Naive thymus-derived CD4-positive, alpha-beta T cell (primary cell): ENCODE results near the gene MAP4. TPM values are rescaled to one million over a fixed set of nuclear protein-coding genes. Genes with fewer than 3 reads are reported as not detected.

Experiments
- ATAC-seq: fragments of 150-1000 bp; cut with Tn5 transposase; 2 replicates; pipeline ENCODE4 v1.10.0; 2021; ENCODE audit warnings: mild to moderate bottlenecking, moderate library complexity
- CTCF ChIA-PET: fragments of 350-600 bp; sonication (Branson Sonifier 250); formaldehyde crosslinking; loops from one replicate; lab custom pipeline; 2021; ENCODE audit warnings: antibody characterized with exemption; lab: Charles Lee
- POLR2A ChIA-PET: fragments of 350-600 bp; sonication (Branson Sonifier 250); formaldehyde crosslinking; loops from one replicate; lab custom pipeline; 2021; ENCODE audit warnings: antibody characterized with exemption, inconsistent platforms; lab: Charles Lee
- DNase-seq, 9 donors: peaks; one replicate each; pipeline versions ENCODE4 v3.0.0 to v3.0.0-alpha.2; 2020 to 2022; ENCODE audit warnings: mixed read lengths in 1 of 9
- H3K27ac ChIP-seq: one replicate; pipeline ENCODE4 v1.7.0; 2013; ENCODE audit warnings: mild to moderate bottlenecking, low read depth, low read length, moderate library complexity
- H3K27me3 ChIP-seq, 2 donors: one replicate each; pipeline ENCODE4 v1.7.0; 2013; ENCODE audit warnings: low read length in 2 of 2, mild to moderate bottlenecking in 2 of 2, moderate library complexity in 2 of 2; ENCODE audit not compliant: control insufficient read depth in 2 of 2, insufficient read depth in 2 of 2
- H3K36me3 ChIP-seq, 3 experiments: 1 replicate in 2 of 3; 2 replicates in 1 of 3; pipeline ENCODE4 v1.7.0; 2013; ENCODE audit warnings: low read length in 3 of 3, mild to moderate bottlenecking in 3 of 3, moderate library complexity in 1 of 3; ENCODE audit not compliant: insufficient read depth in 3 of 3, control insufficient read depth in 2 of 3
- H3K4me1 ChIP-seq, 2 donors: one replicate each; pipeline ENCODE4 v1.7.0; 2013; ENCODE audit warnings: low read length in 2 of 2, mild to moderate bottlenecking in 2 of 2, moderate library complexity in 1 of 2; ENCODE audit not compliant: control insufficient read depth in 2 of 2, insufficient read depth in 2 of 2
- H3K4me3 ChIP-seq: 2 replicates; pipeline ENCODE4 v1.7.0; 2013; ENCODE audit warnings: mild to moderate bottlenecking, low read length
- H3K9me3 ChIP-seq, 3 experiments: 1 replicate in 2 of 3; 2 replicates in 1 of 3; pipeline ENCODE4 v1.7.0; 2013; ENCODE audit warnings: low read length in 3 of 3; ENCODE audit not compliant: control insufficient read depth in 2 of 3
- H3K27ac Mint-ChIP-seq, 9 donors: one replicate each; pipeline ENCODE4 v1.8.0; 2020 to 2022; ENCODE audit warnings: mixed read lengths in 9 of 9, mild to moderate bottlenecking in 8 of 9, moderate library complexity in 5 of 9, inconsistent platforms in 2 of 9
- H3K27me3 Mint-ChIP-seq, 5 donors: one replicate each; pipeline ENCODE4 v1.8.0; 2021 to 2022; ENCODE audit warnings: mixed read lengths in 5 of 5, mild to moderate bottlenecking in 1 of 5
- H3K36me3 Mint-ChIP-seq, 5 donors: one replicate each; pipeline ENCODE4 v1.8.0; 2020 to 2022; ENCODE audit warnings: mixed read lengths in 5 of 5, mild to moderate bottlenecking in 3 of 5, inconsistent platforms in 1 of 5
- H3K4me1 Mint-ChIP-seq, 7 donors: one replicate each; pipeline ENCODE4 v1.8.0; 2020 to 2022; ENCODE audit warnings: mixed read lengths in 7 of 7, mild to moderate bottlenecking in 3 of 7, inconsistent platforms in 1 of 7
- H3K4me3 Mint-ChIP-seq, 10 donors: one replicate each; pipeline ENCODE4 v1.8.0; 2020 to 2022; ENCODE audit warnings: mild to moderate bottlenecking in 10 of 10, mixed read lengths in 10 of 10, moderate library complexity in 6 of 10, inconsistent platforms in 2 of 10
- H3K9me3 Mint-ChIP-seq, 11 donors: one replicate each; pipeline ENCODE4 v1.8.0; 2020 to 2022; ENCODE audit warnings: mixed read lengths in 11 of 11, mild to moderate bottlenecking in 4 of 11, inconsistent platforms in 1 of 11, moderate library complexity in 1 of 11
- intact Hi-C, 2 donors: fragments of 100-400 bp; cut with micrococcal nuclease; formaldehyde crosslinking; loops; one replicate each; pipeline ENCODE4 v1.15.1; 2023
- polyA plus RNA-seq, 2 donors: library from polyadenylated mRNA; unstranded; fragments of 300-500 nt; fragmentation: Illumina TruSeq; gene quantifications; one replicate each; pipeline ENCODE4 v1.2.3, GENCODE V29; 2021
- total RNA-seq, 6 experiments: library from RNA in 5 of 6; stranded (reverse) in 5 of 6; gene quantifications; 1 replicate in 5 of 6; 2 replicates in 1 of 6; pipeline ENCODE4 v1.2.3 and lab custom pipeline; 2021 to 2026

Gene MAP4
- total and polyA plus RNA-seq, 7 experiments from 2014 or later = 12.0 to 116 (median 38.2) TPM

GRCh38 chr3:47870702-47871260 is 145.4 kb downstream of the MAP4 start:
- ChIA-PET CTCF (interaction anchor here (0.6 kb wide), 1 partner anchor 366 kb away, joined by 3 read pairs; no protein-coding TSS in a partner anchor), POLR2A (no interaction called here)
- H3K27ac ChIP-seq = no peak overlapping the region
- Mint-ChIP-seq H3K27me3 (no peaks in the 10 kb centered on the region), H3K4me3 (no peak overlapping the region), H3K36me3 (peaks cover 18 to 62% (median 24%) of the 10 kb centered on the region in 5 donors), H3K27ac (no peak overlapping the region), H3K4me1 (peaks cover 0 to 5% (median 0%) of the 10 kb centered on the region in 7 donors), H3K9me3 (no peaks in the 10 kb centered on the region)
- H3K4me3 ChIP-seq = no peak overlapping the region
- DNase-seq (no peak), ATAC-seq (no peak)
- H3K4me1 ChIP-seq = no peaks in the 10 kb centered on the region
- H3K36me3 ChIP-seq = peaks cover 4 to 53% (median 13%) of the 10 kb centered on the region in 3 experiments
- intact Hi-C loops = no loop called here
- H3K9me3 ChIP-seq = no peaks in the 10 kb centered on the region
- no peaks in the 10 kb centered on the region for H3K27me3 ChIP-seq

- no peak overlapping the region for H3K27ac ChIP-seq
- H3K9me3 ChIP-seq = no peaks in the 10 kb centered on the region
- no peak overlapping the region for H3K27ac Mint-ChIP-seq
- H3K4me3 ChIP-seq = no peak overlapping the region
- H3K4me1 Mint-ChIP-seq = peaks cover 0 to 5% (median 0%) of the 10 kb centered on the region in 7 donors
- H3K4me1 ChIP-seq = no peaks in the 10 kb centered on the region
- no peak overlapping the region for H3K4me3 Mint-ChIP-seq
- DNase-seq (no peak), ATAC-seq (no peak)
- peaks cover 4 to 59% (median 13%) of the 10 kb centered on the region in 3 experiments for H3K36me3 ChIP-seq
- peaks cover 17 to 61% (median 29%) of the 10 kb centered on the region in 5 donors for H3K36me3 Mint-ChIP-seq
- H3K27me3 Mint-ChIP-seq = no peaks in the 10 kb centered on the region
- CTCF ChIA-PET = no interaction called here
- intact Hi-C loops = no loop called here
- POLR2A ChIA-PET = no interaction called here
- H3K9me3 Mint-ChIP-seq = no peaks in the 10 kb centered on the region
- no peaks in the 10 kb centered on the region for H3K27me3 ChIP-seq
Measured at GRCh38 chr3:47870156-47870555, 146.1 kb downstream of the MAP4 start.

GRCh38 chr3:47868306-47868705 is 147.9 kb downstream of the MAP4 start:
- Mint-ChIP-seq H3K36me3 (peaks cover 13 to 59% (median 26%) of the 10 kb centered on the region in 5 donors), H3K27me3 (no peaks in the 10 kb centered on the region), H3K4me3 (no peak overlapping the region), H3K27ac (no peak overlapping the region), H3K4me1 (peaks cover 0 to 5% (median 0%) of the 10 kb centered on the region in 7 donors), H3K9me3 (no peaks in the 10 kb centered on the region)
- no peak overlapping the region for H3K27ac ChIP-seq
- intact Hi-C loops = no loop called here
- CTCF ChIA-PET = no interaction called here
- no peak overlapping the region for H3K4me3 ChIP-seq
- peaks cover 4 to 66% (median 13%) of the 10 kb centered on the region in 3 experiments for H3K36me3 ChIP-seq
- no peaks in the 10 kb centered on the region for H3K27me3 ChIP-seq
- POLR2A ChIA-PET = no interaction called here
- no peaks in the 10 kb centered on the region for H3K4me1 ChIP-seq
- H3K9me3 ChIP-seq = no peaks in the 10 kb centered on the region
- DNase-seq (no peak), ATAC-seq (no peak)

GRCh38 chr3:47867451-47868044 is 148.7 kb downstream of the MAP4 start:
- ATAC-seq (no peak), DNase-seq (no peak)
- no peaks in the 10 kb centered on the region for H3K27me3 ChIP-seq
- peaks cover 4 to 58% (median 13%) of the 10 kb centered on the region in 3 experiments for H3K36me3 ChIP-seq
- H3K4me1 ChIP-seq = no peaks in the 10 kb centered on the region
- CTCF ChIA-PET = no interaction called here
- intact Hi-C loops = no loop called here
- H3K9me3 ChIP-seq = no peaks in the 10 kb centered on the region
- Mint-ChIP-seq H3K4me1 (no peaks in the 10 kb centered on the region), H3K27me3 (no peaks in the 10 kb centered on the region), H3K9me3 (no peaks in the 10 kb centered on the region), H3K27ac (peak overlapping the region in 1 of 9 donors; percentile 6), H3K4me3 (no peak overlapping the region), H3K36me3 (peaks cover 13 to 54% (median 21%) of the 10 kb centered on the region in 5 donors)
- H3K4me3 ChIP-seq = no peak overlapping the region
- POLR2A ChIA-PET = no interaction called here
- H3K27ac ChIP-seq = no peak overlapping the region

- H3K27ac Mint-ChIP-seq = no peak overlapping the region
- H3K9me3 ChIP-seq = no peaks in the 10 kb centered on the region
- POLR2A ChIA-PET = no interaction called here
Measured at GRCh38 chr3:47865192-47865591, 151.0 kb downstream of the MAP4 start.

GRCh38 chr3:47863391-47864128 is 152.7 kb downstream of the MAP4 start:
- Histone ChIP-seq H3K27ac (no peak overlapping the region), H3K9me3 (no peaks in the 10 kb centered on the region), H3K36me3 (peaks cover 0 to 32% (median 0%) of the 10 kb centered on the region in 3 experiments), H3K4me1 (no peaks in the 10 kb centered on the region), H3K4me3 (no peak overlapping the region), H3K27me3 (no peaks in the 10 kb centered on the region)
- POLR2A ChIA-PET = no interaction called here
- Mint-ChIP-seq H3K36me3 (peaks cover 4 to 23% (median 11%) of the 10 kb centered on the region in 5 donors), H3K4me3 (no peak overlapping the region), H3K27ac (no peak overlapping the region), H3K9me3 (no peaks in the 10 kb centered on the region), H3K4me1 (no peaks in the 10 kb centered on the region), H3K27me3 (no peaks in the 10 kb centered on the region)
- CTCF ChIA-PET = interaction anchor here (0.6 kb wide), 1 partner anchor 40 kb away, joined by 3 read pairs; no protein-coding TSS in a partner anchor
- intact Hi-C loops = no loop called here
- DNase-seq = no peak
- no peak for ATAC-seq

More at GRCh38 chr3:47865192-47865591, 151.0 kb downstream of the MAP4 start:
- Mint-ChIP-seq H3K9me3 (no peaks in the 10 kb centered on the region), H3K4me1 (no peaks in the 10 kb centered on the region), H3K36me3 (peaks cover 11 to 39% (median 11%) of the 10 kb centered on the region in 5 donors), H3K27me3 (no peaks in the 10 kb centered on the region), H3K4me3 (no peak overlapping the region)
- H3K27ac ChIP-seq = no peak overlapping the region
- H3K36me3 ChIP-seq = peaks cover 3 to 38% (median 10%) of the 10 kb centered on the region in 3 experiments
- CTCF ChIA-PET = no interaction called here
- H3K4me3 ChIP-seq = no peak overlapping the region
- DNase-seq (no peak), ATAC-seq (no peak)
- no peaks in the 10 kb centered on the region for H3K4me1 ChIP-seq
- H3K27me3 ChIP-seq = no peaks in the 10 kb centered on the region
- intact Hi-C loops = no loop called here
